GM19438 (cell line): ENCODE results near the gene PTPRM.
"Not testable (repeated sequence)": the region's sequence is repeated elsewhere in the genome, so short reads cannot be mapped to it uniquely, and the experiment has no call there.

Source experiments
- ATAC-seq: cut with Tn5 transposase; IDR thresholded peaks from one replicate; pipeline ENCODE4 v1.9.1; 2021; ENCODE audit warnings: low read depth; ENCODE audit not compliant: unreplicated experiment

The PTPRM gene

GRCh38 chr18:8020132-8020846 lies 453.2 kb downstream of the PTPRM start:
- no peak for ATAC-seq

GRCh38 chr18:8029061-8029460 lies 461.9 kb downstream of the PTPRM start:
- ATAC-seq: no peak

- no peak for ATAC-seq
These were observed 462.6 kb downstream of the PTPRM start for GRCh38 chr18:8029731-8030130.

GRCh38 chr18:8030201-8030600 lies 463.1 kb downstream of the PTPRM start:
- ATAC-seq: no peak

GRCh38 chr18:8031496-8031895 lies 464.4 kb downstream of the PTPRM start:
- ATAC-seq: no peak

- ATAC-seq: no peak
These were observed 467.6 kb downstream of the PTPRM start for GRCh38 chr18:8034674-8035073.

GRCh38 chr18:8036551-8036950 lies 469.4 kb downstream of the PTPRM start:
- ATAC-seq: no peak

GRCh38 chr18:8037296-8037695 lies 470.2 kb downstream of the PTPRM start:
- ATAC-seq: no peak

- no peak for ATAC-seq
These were observed 472.9 kb downstream of the PTPRM start for GRCh38 chr18:8040021-8040420.

- no peak for ATAC-seq
These were observed 474.5 kb downstream of the PTPRM start for GRCh38 chr18:8041526-8042111.

- no peak for ATAC-seq
These were observed 476.9 kb downstream of the PTPRM start for GRCh38 chr18:8044004-8044403.

- no peak for ATAC-seq
These were observed 478.2 kb downstream of the PTPRM start for GRCh38 chr18:8045160-8045883.

- no peak for ATAC-seq
These were observed 478.8 kb downstream of the PTPRM start for GRCh38 chr18:8045884-8046281.

- no peak for ATAC-seq
These were observed 479.3 kb downstream of the PTPRM start for GRCh38 chr18:8046441-8046840.

- no peak for ATAC-seq
These were observed 482.0 kb downstream of the PTPRM start for GRCh38 chr18:8049147-8049546.

GRCh38 chr18:8050616-8051329 lies 483.7 kb downstream of the PTPRM start:
- no peak for ATAC-seq

- ATAC-seq: no peak
These were observed 484.3 kb downstream of the PTPRM start for GRCh38 chr18:8051453-8051852.

- no peak for ATAC-seq
These were observed 485.2 kb downstream of the PTPRM start for GRCh38 chr18:8052237-8052701.

GRCh38 chr18:8056723-8057122 lies 489.6 kb downstream of the PTPRM start:
- no peak for ATAC-seq

- not testable (repeated sequence) for ATAC-seq
These were observed 496.0 kb downstream of the PTPRM start for GRCh38 chr18:8063152-8063551.

GRCh38 chr18:8063733-8064132 lies 496.6 kb downstream of the PTPRM start:
- ATAC-seq: no peak
